Body of pancreas (tissue), 4 donors: ENCODE measurements around the gene SAMMSON. TPM values are rescaled to one million over a fixed set of nuclear protein-coding genes. Genes with fewer than 3 reads are reported as not detected.
A peak's percentile ranks its signal among the peaks of the same experiment; 100 is the strongest.

Experiments used
- ATAC-seq: fragments of 150-250 bp; one replicate; pipeline ENCODE4 v1.9.1; 2016
- DNase-seq, 4 donors: peaks; one replicate each; pipeline ENCODE4 v3.0.0-alpha.2; 2019
- H3K27ac ChIP-seq, 4 donors: fragments of 200-600 bp; sonication (generic); 1 replicate in 3 of 4; 2 replicates in 1 of 4; pipeline versions ENCODE4 v1.5.1 to v1.6.1; 2016 to 2019; ENCODE audit warnings: mild to moderate bottlenecking in 1 of 4, mixed read lengths in 1 of 4, moderate library complexity in 1 of 4
- H3K27me3 ChIP-seq, 2 donors: fragments of 200-600 bp; sonication (generic); one replicate each; pipeline ENCODE4 v1.6.0; 2016; ENCODE audit warnings: mild to moderate bottlenecking in 1 of 2
- H3K36me3 ChIP-seq, 2 donors: fragments of 200-600 bp; sonication (generic); replicated peaks in 1 of 2; 2 replicates each; pipeline ENCODE4 v1.5.1; 2016; ENCODE audit warnings: low read depth in 2 of 2; ENCODE audit not compliant: insufficient read depth in 1 of 2
- H3K4me1 ChIP-seq: fragments of 200-600 bp; sonication (generic); one replicate; pipeline ENCODE4 v1.6.0; 2016
- H3K4me3 ChIP-seq, 2 donors: fragments of 200-600 bp; sonication (generic); 1 replicate in 1 of 2; 2 replicates in 1 of 2; pipeline ENCODE4 v1.5.1; 2016 to 2019
- H3K9me3 ChIP-seq, 3 donors: fragments of 200-600 bp; sonication (generic); 1 replicate in 2 of 3; 2 replicates in 1 of 3; pipeline ENCODE4 v1.5.1; 2016
- POLR2A ChIP-seq, 3 donors: fragments of 450-650 bp; IDR thresholded peaks; one replicate each; pipeline ENCODE4 v1.6.1; 2016; ENCODE audit warnings: antibody characterized with exemption in 3 of 3, mild to moderate bottlenecking in 2 of 3
- WGBS, 2 donors: methylation state at CpG; one replicate each; pipeline ENCODE4 v1.1.5; 2017; 5-methylcytosine and 5-hydroxymethylcytosine counted together
- intact Hi-C: fragments of 100-400 bp; cut with DNase I; formaldehyde crosslinking; loops from one replicate; pipeline ENCODE4 v1.15.1; 2023
- total RNA-seq, 2 donors: library from RNA; depleted of rRNA; stranded (reverse); fragments of >200 nt; gene quantifications; one replicate each; pipeline ENCODE4 v1.1.0, GENCODE V29; 2016
- TF ChIP-seq, protein P1 (sequence below), 7 experiments: fragments of 450-650 bp in 4 of 7; fragments of 200-600 bp in 3 of 7; sonication (generic) in 3 of 7; IDR thresholded peaks; one replicate each; pipeline ENCODE4 v1.5.1; 2016 to 2019; ENCODE audit warnings: antibody characterized with exemption in 7 of 7

The SAMMSON gene
- total RNA-seq, 2 donors from 2014 or later: 2.1 TPM; not detected in 1

DNA sequence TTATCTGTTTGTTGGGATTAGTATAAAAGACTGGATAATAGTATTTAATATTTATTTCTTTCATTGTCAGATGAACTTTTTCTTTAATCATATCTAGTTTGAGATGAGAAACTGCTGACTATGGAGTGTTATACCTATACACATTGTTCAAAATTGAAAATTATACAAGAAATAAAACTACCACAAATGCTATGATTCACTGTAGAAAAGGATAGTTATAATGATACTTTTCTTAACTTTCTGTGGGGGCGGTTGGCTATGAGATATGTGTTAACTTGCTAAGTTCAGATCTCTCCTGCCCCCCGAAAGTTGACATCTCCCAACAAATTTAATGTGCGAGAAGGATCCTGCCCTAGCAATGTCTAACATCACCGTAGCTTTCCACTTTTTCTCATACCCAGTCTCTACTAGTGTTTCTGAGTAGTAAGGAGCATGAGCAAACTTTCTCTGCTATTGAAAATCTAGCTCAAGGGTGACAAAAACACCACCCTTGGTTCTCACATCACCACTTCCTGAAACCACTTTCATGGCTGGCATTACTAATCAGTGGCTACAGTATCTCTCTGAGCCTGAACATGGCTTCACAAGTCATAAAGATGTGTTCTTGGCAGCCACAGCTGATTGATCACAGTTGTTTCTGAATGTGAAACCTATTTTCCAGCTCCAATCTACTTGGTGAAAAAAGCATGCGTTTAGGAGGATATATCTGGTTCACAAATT is 15.8 kb upstream of the SAMMSON start:
- H3K27ac ChIP-seq: no peak overlapping the region
- intact Hi-C loops: no loop called here
- H3K4me3 ChIP-seq: no peak overlapping the region
- no peak for DNase-seq
- ATAC-seq: no peak
- H3K9me3 ChIP-seq: peaks cover 0 to 3% (median 0%) of the 10 kb centered on the region in 3 donors
- H3K36me3 ChIP-seq: no peaks in the 10 kb centered on the region
- no peak for TF ChIP-seq POLR2A (IDR thresholded peaks at IDR 0.05)
- TF ChIP-seq, protein P1, sequence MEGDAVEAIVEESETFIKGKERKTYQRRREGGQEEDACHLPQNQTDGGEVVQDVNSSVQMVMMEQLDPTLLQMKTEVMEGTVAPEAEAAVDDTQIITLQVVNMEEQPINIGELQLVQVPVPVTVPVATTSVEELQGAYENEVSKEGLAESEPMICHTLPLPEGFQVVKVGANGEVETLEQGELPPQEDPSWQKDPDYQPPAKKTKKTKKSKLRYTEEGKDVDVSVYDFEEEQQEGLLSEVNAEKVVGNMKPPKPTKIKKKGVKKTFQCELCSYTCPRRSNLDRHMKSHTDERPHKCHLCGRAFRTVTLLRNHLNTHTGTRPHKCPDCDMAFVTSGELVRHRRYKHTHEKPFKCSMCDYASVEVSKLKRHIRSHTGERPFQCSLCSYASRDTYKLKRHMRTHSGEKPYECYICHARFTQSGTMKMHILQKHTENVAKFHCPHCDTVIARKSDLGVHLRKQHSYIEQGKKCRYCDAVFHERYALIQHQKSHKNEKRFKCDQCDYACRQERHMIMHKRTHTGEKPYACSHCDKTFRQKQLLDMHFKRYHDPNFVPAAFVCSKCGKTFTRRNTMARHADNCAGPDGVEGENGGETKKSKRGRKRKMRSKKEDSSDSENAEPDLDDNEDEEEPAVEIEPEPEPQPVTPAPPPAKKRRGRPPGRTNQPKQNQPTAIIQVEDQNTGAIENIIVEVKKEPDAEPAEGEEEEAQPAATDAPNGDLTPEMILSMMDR (IDR thresholded peaks at IDR 0.05): no peak
- peaks cover 9% of the 10 kb centered on the region for H3K4me1 ChIP-seq
- H3K27me3 ChIP-seq: no peaks in the 10 kb centered on the region
- 83 to 85% methylated on average over 5 of the region's 5 CpGs for WGBS, 2 donors

DNA sequence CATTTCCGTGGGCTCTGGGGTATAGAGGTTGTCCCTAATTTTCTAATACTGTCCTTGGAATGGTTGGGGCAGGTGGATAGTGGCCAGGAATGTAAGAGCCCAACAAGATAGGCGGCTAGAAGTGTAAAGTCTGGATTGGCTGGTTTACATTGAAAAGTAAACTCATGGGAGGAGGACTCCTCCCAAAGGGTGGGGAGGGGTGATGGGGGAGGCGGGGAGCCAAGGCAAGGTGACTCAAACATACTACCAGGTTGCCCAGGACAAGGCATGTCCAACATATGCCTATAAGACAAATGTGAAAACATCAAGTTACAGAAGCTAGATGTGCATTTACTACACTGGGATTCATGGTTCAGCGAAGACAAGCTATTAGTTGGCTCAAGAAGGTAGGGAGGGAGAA is 14.3 kb upstream of the SAMMSON start:
- 52 to 59% methylated on average over 4 of the region's 4 CpGs for WGBS, 2 donors
- Histone ChIP-seq H3K4me3 (no peak overlapping the region), H3K4me1 (peaks cover 9% of the 10 kb centered on the region), H3K36me3 (no peaks in the 10 kb centered on the region), H3K27ac (no peak overlapping the region), H3K9me3 (no peaks in the 10 kb centered on the region), H3K27me3 (no peaks in the 10 kb centered on the region)
- DNase-seq (peak in 1 of 4 donors; percentile 62), ATAC-seq (no peak)
- intact Hi-C loops: no loop called here
- TF ChIP-seq, protein P1 (IDR thresholded peaks at IDR 0.05): no peak
- TF ChIP-seq POLR2A (IDR thresholded peaks at IDR 0.05): no peak

DNA sequence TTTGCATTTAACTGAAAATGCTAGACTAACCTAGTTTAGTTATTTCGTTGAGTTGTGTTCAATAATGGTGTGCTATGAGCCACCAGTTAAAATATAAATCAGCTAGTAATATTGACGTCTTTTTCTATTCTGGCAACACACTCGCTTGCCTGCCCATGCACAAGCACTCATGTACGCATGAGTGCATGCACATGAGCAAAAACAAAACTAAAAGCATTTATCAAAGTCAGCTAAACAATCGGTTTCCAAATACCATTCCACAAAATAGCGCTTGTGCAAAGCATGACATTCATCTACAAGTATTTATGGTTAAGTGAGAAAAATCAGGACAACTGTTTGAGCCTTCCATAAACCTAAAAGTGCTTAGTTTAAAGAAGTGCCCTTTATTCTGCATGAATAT is 13.1 kb upstream of the SAMMSON start:
- H3K4me3 ChIP-seq: no peak overlapping the region
- H3K36me3 ChIP-seq: no peaks in the 10 kb centered on the region
- no peaks in the 10 kb centered on the region for H3K27me3 ChIP-seq
- no peak overlapping the region for H3K27ac ChIP-seq
- peaks cover 9% of the 10 kb centered on the region for H3K4me1 ChIP-seq
- WGBS, 2 donors: 71 to 76% methylated on average over 6 of the region's 6 CpGs
- no peak for DNase-seq
- no peak for ATAC-seq
- intact Hi-C loops: no loop called here
- H3K9me3 ChIP-seq: no peaks in the 10 kb centered on the region
- TF ChIP-seq POLR2A (IDR thresholded peaks at IDR 0.05): no peak
- TF ChIP-seq, protein P1 (IDR thresholded peaks at IDR 0.05): no peak

DNA sequence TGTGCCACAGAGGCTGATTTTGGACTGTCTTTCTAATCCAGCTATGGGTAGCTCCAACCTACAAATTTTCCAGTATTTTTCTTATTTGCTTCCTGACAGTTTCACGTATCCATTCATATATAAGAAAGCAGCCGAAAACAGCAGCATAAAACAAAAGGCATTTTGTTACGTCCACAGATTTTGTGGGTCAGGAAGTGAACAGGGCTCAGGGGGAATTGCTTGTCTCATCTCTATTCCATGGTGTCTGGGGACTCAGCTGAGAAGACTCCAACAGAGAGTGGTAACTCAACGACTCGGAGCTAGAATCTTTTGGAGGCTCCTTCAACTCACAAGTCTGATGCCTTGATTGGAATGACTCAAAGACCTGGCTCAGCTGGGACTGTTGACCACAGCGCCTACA is 11.7 kb upstream of the SAMMSON start:
- intact Hi-C loops: no loop called here
- Histone ChIP-seq H3K27me3 (no peaks in the 10 kb centered on the region), H3K27ac (no peak overlapping the region), H3K4me3 (no peak overlapping the region), H3K4me1 (peaks cover 6% of the 10 kb centered on the region), H3K9me3 (no peaks in the 10 kb centered on the region), H3K36me3 (no peaks in the 10 kb centered on the region)
- WGBS, 2 donors: 83 to 94% methylated on average over 6 of the region's 6 CpGs
- DNase-seq (no peak), ATAC-seq (no peak)
- no peak for TF ChIP-seq POLR2A (IDR thresholded peaks at IDR 0.05)
- TF ChIP-seq, protein P1 (IDR thresholded peaks at IDR 0.05): no peak

DNA sequence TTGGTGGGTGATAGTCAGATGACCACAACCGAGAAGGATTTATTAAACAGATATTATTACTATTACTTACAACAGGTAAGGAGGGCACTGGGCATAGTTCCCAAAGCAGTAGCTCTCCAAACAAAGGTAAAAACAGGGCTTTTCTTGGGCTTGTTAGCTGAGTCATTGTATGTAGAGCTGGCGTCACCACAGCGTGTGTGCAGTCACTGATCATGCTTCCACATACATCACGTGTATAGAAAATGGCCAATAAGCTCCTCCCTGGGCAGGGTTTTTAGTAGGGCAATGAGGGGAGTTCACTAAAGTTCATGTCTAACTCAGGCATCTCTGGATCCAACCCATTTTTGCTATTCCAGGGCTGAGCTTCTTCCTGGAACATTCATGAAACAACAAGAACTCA is 5.8 kb upstream of the SAMMSON start:
- Histone ChIP-seq H3K4me1 (peaks cover 5% of the 10 kb centered on the region), H3K36me3 (no peaks in the 10 kb centered on the region), H3K4me3 (no peak overlapping the region), H3K27me3 (no peaks in the 10 kb centered on the region), H3K9me3 (no peaks in the 10 kb centered on the region), H3K27ac (no peak overlapping the region)
- no peak for TF ChIP-seq POLR2A (IDR thresholded peaks at IDR 0.05)
- TF ChIP-seq, protein P1 (IDR thresholded peaks at IDR 0.05): no peak
- ATAC-seq: no peak
- DNase-seq: no peak
- 86 to 90% methylated on average over 4 of the region's 4 CpGs for WGBS, 2 donors
- intact Hi-C loops: no loop called here
